Panc1 (cell line): Measurements from ENCODE around the gene SYNC.

Source experiments
- CTCF ChIP-seq: fragments of 450-650 bp; IDR thresholded peaks from 2 replicates; pipeline ENCODE4 v1.5.1; 2017; ENCODE audit warnings: mild to moderate bottlenecking
- POLR2AphosphoS5 ChIP-seq: IDR thresholded peaks from 2 replicates; pipeline ENCODE4 v1.6.1; 2012; ENCODE audit warnings: mild to moderate bottlenecking, low read depth, low read length, moderate library complexity
- SIN3A ChIP-seq: IDR thresholded peaks from 2 replicates; pipeline ENCODE4 v1.6.1; 2012; ENCODE audit warnings: low read depth, mild to moderate bottlenecking, low read length, moderate library complexity, borderline replicate concordance; ENCODE audit not compliant: insufficient read depth
- TCF7L2 ChIP-seq: IDR thresholded peaks from 2 replicates; pipeline ENCODE4 v1.6.1; 2011; ENCODE audit warnings: mild to moderate bottlenecking, low read depth, low read length, inconsistent platforms
- TF ChIP-seq, protein P1 (sequence below), 2 experiments: IDR thresholded peaks; 2 replicates each; pipeline ENCODE4 v1.6.1; 2011 to 2012; ENCODE audit warnings: low read depth in 2 of 2, control low read depth in 1 of 2, low read length in 1 of 2, mild to moderate bottlenecking in 1 of 2, moderate library complexity in 1 of 2; ENCODE audit not compliant: insufficient read depth in 1 of 2

DNA sequence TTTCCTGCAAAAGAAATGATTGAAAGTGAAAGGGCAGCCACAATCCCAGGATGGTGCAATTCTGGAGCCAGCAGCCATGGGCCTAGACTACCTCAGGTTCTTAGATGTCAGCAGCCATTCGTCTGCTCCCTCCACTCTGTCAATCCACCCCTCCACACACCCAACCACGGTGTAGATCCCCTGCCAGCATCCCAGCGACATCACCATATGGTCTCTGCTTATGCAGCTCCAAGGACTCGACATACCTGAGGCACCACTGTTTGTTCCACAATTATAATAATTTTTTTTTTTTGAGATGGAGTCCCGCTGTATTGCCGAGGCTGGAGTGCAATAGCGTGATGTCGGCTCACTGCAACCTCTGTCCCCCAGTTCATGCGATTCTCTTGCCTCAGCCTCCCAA, 6.5 kb downstream of the SYNC start:
- TF ChIP-seq CTCF = no peak
- no peak for TF ChIP-seq TCF7L2
- no peak for TF ChIP-seq POLR2AphosphoS5
- TF ChIP-seq, protein P1, sequence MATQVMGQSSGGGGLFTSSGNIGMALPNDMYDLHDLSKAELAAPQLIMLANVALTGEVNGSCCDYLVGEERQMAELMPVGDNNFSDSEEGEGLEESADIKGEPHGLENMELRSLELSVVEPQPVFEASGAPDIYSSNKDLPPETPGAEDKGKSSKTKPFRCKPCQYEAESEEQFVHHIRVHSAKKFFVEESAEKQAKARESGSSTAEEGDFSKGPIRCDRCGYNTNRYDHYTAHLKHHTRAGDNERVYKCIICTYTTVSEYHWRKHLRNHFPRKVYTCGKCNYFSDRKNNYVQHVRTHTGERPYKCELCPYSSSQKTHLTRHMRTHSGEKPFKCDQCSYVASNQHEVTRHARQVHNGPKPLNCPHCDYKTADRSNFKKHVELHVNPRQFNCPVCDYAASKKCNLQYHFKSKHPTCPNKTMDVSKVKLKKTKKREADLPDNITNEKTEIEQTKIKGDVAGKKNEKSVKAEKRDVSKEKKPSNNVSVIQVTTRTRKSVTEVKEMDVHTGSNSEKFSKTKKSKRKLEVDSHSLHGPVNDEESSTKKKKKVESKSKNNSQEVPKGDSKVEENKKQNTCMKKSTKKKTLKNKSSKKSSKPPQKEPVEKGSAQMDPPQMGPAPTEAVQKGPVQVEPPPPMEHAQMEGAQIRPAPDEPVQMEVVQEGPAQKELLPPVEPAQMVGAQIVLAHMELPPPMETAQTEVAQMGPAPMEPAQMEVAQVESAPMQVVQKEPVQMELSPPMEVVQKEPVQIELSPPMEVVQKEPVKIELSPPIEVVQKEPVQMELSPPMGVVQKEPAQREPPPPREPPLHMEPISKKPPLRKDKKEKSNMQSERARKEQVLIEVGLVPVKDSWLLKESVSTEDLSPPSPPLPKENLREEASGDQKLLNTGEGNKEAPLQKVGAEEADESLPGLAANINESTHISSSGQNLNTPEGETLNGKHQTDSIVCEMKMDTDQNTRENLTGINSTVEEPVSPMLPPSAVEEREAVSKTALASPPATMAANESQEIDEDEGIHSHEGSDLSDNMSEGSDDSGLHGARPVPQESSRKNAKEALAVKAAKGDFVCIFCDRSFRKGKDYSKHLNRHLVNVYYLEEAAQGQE (IDR thresholded peaks at IDR 0.05; ENCODE audit: insufficient read depth in 1 of 2, low read depth in 2 of 2, low read length in 1 of 2) = no peak
- no peak for TF ChIP-seq SIN3A
